ENCODE measurements around the gene OTOP3. TPM values are rescaled to one million over a fixed set of nuclear protein-coding genes. Genes with fewer than 3 reads are reported as not detected.
A peak's percentile ranks its signal among the peaks of the same experiment; 100 is the strongest.

Gene OTOP3
- total and polyA plus RNA-seq, 2 donors (not counting 3 experiments of a cell fraction or from before 2014, with no cell fraction given), result not detected

DNA sequence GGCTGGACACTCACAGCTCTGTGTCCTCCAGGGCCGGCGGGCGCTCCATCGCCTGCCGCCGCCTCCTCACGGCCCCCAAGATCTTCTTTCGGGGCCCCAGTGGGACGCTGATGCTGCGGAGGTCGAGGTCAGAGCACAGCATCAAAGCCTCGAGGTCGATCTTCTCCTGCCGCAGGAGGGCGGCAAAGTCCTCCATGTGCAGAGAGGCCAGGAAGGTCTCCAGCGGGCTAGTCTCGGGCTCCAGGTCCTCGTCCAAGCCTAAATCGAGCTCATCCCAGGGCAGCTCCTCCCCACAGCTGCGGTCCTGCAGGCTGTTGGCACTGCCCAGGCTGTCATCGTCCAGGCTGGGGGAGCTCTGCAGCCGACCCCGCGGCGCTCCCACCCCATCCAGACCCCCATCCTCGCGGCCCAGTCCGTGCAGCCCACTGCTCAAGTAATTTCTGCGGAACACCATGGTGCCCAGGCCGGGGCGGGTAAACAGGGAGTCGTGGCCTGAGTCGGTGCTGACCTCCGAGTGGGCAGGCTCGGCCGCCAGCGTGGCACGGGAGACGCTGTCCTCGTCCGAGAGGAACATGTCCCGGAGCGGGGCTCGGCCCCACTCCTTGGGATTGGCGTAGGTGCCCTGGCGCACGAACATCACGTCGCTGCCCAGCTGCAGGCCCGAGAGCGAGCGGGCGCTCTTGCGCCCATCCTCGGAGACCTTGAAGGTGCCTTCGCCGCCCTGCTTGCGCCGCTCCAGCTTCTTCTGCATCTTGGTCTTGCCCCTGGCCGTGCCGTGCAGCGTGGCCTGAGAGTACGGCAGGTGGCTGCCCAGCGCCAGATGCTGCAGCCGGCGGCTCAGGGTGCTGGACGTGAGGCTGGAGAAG lies 16.0 kb upstream of the OTOP3 start:
- no peaks in the 10 kb centered on the region for H3K9me1 ChIP-seq (replicated peaks; ENCODE audit: control insufficient read depth, extremely low read depth, insufficient read depth, low read length)
- H3K9me3 ChIP-seq (replicated peaks; ENCODE audit: control insufficient read depth, insufficient read depth, low read length), result no peaks in the 10 kb centered on the region
- peak; percentile 20 for TF ChIP-seq EZH2 (IDR thresholded peaks at IDR 0.05; ENCODE audit: borderline replicate concordance, low read depth, low read length, severe bottlenecking)
- TF ChIP-seq, protein P1, sequence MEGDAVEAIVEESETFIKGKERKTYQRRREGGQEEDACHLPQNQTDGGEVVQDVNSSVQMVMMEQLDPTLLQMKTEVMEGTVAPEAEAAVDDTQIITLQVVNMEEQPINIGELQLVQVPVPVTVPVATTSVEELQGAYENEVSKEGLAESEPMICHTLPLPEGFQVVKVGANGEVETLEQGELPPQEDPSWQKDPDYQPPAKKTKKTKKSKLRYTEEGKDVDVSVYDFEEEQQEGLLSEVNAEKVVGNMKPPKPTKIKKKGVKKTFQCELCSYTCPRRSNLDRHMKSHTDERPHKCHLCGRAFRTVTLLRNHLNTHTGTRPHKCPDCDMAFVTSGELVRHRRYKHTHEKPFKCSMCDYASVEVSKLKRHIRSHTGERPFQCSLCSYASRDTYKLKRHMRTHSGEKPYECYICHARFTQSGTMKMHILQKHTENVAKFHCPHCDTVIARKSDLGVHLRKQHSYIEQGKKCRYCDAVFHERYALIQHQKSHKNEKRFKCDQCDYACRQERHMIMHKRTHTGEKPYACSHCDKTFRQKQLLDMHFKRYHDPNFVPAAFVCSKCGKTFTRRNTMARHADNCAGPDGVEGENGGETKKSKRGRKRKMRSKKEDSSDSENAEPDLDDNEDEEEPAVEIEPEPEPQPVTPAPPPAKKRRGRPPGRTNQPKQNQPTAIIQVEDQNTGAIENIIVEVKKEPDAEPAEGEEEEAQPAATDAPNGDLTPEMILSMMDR (IDR thresholded peaks at IDR 0.05; ENCODE audit: extremely low read depth in 1 of 2, insufficient read depth in 1 of 2, low read depth in 1 of 2, low read length in 2 of 2), result peak in 1 of 2 donors; percentile 32
- no peak for TF ChIP-seq POLR2AphosphoS5 (IDR thresholded peaks at IDR 0.05; ENCODE audit: insufficient read depth, low read depth, low read length)
- no peak for TF ChIP-seq FOS (IDR thresholded peaks at IDR 0.05; ENCODE audit: borderline replicate concordance, insufficient read depth, low read length)
- TF ChIP-seq MYC (IDR thresholded peaks at IDR 0.05; ENCODE audit: low read depth, low read length), result no peak
- peaks cover 4% of the 10 kb centered on the region for H3K4me1 ChIP-seq (ENCODE audit: control insufficient read depth, extremely low read depth, insufficient read depth, low read length)
- H3K79me2 ChIP-seq (ENCODE audit: control insufficient read depth, insufficient read depth, low read length), result no peaks in the 10 kb centered on the region
- peaks cover 20 to 28% of the 10 kb centered on the region in 2 experiments for H3K27me3 ChIP-seq (ENCODE audit: control insufficient read depth in 2 of 2, insufficient read depth in 2 of 2, low read length in 2 of 2)
- BruUV-seq (replicated peaks), result no TSS peak
- no peak overlapping the region for H3K9ac ChIP-seq (replicated peaks; ENCODE audit: extremely low read depth, insufficient read depth, low read length)
- no peak overlapping the region for H2AFZ ChIP-seq (ENCODE audit: low read depth, low read length)
- FAIRE-seq, result no peak
- H3K4me3 ChIP-seq (replicated peaks in 1 of 3; ENCODE audit: insufficient read depth in 1 of 3, low read depth in 1 of 3, low read length in 3 of 3), result no peak overlapping the region
- POLR2A ChIA-PET, result no interaction called here
- no peak for DNase-seq (ENCODE audit: low read depth, low spot score)
- H3K27ac ChIP-seq (ENCODE audit: insufficient read depth, low read depth, low read length), result no peak overlapping the region
- intact Hi-C loops (cut with micrococcal nuclease) (loop anchor here (5.0 kb wide), 1 partner anchor 283 kb away; no protein-coding TSS in a partner anchor), dilution Hi-C loops (cut with MboI; ENCODE audit: extremely low pct_ligation_motif_present, low sequenced_read_pairs) (no loop called here)
- CTCF ChIA-PET, result interaction anchor here (0.6 to 3.7 kb wide), 7 partner anchors 16 to 282 kb away, joined by 3 to 23 read pairs (median 4); partner anchors contain the start of gene OTOP3
- H4K20me1 ChIP-seq (replicated peaks; ENCODE audit: control insufficient read depth, extremely low read depth, insufficient read depth, low read length), result no peaks in the 10 kb centered on the region
- no peaks in the 10 kb centered on the region for H3K36me3 ChIP-seq (ENCODE audit: control insufficient read depth in 2 of 2, extremely low read depth in 1 of 2, insufficient read depth in 2 of 2, low read length in 2 of 2)
- H3K4me2 ChIP-seq (ENCODE audit: insufficient read depth, low read length), result no peak overlapping the region

Data from endothelial cell of umbilical vein (primary cell).